NCI-H128 (cell line): ENCODE measurements around the gene PCK2.

Source experiments
- DNase-seq: peaks from one replicate; lab custom pipeline; 2025; ENCODE audit not compliant: unreplicated experiment; lab: John Stamatoyannopoulos, UW

Gene PCK2

GRCh38 chr14:24135834-24136683, 41.9 kb downstream of the PCK2 start, which contains the start of gene PSME1:
PSME1 (plus strand) TSS chr14:24136194; CDS start chr14:24136263, 69 bp downstream.
- peak; percentile 81 for DNase-seq

GRCh38 chr14:24136684-24137528, 42.8 kb downstream of the PCK2 start:
- DNase-seq, result no peak

GRCh38 chr14:24137529-24138395, 43.7 kb downstream of the PCK2 start:
- DNase-seq, result no peak

- DNase-seq, result no peak
Measured at GRCh38 chr14:24138396-24139271, 44.5 kb downstream of the PCK2 start.

DNA sequence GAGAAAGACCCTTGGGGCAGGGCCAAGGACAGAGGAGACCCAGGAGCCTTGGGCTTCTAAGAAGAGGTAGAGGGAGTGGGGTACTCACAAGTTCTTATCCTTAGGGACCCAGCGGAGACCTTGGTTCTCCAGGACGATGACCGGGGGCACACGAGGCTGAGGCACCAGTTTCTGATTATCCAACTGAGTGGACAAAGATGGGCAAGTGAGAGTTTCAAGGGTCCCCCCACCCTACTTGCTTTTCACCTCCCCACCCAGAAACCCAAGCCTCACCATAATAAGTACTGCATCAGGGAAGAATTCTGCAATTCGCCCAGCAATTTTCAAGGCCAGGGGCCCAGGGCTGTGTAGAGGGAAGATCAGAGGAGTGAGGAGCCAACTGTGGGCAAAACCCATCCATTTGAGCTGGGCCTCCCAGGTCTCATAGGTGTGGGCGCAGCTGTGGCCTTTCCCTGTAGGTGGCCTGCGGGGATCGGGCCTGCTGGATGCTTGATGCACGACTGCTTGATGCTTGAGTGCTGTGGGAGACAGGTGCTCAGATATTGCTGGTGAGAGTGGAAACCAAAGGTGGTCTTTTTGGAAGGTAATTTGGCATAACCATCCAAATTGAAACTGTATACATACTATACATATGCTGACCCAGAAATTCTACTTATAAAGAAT, 45.3 kb downstream of the PCK2 start:
- no peak for DNase-seq

DNA sequence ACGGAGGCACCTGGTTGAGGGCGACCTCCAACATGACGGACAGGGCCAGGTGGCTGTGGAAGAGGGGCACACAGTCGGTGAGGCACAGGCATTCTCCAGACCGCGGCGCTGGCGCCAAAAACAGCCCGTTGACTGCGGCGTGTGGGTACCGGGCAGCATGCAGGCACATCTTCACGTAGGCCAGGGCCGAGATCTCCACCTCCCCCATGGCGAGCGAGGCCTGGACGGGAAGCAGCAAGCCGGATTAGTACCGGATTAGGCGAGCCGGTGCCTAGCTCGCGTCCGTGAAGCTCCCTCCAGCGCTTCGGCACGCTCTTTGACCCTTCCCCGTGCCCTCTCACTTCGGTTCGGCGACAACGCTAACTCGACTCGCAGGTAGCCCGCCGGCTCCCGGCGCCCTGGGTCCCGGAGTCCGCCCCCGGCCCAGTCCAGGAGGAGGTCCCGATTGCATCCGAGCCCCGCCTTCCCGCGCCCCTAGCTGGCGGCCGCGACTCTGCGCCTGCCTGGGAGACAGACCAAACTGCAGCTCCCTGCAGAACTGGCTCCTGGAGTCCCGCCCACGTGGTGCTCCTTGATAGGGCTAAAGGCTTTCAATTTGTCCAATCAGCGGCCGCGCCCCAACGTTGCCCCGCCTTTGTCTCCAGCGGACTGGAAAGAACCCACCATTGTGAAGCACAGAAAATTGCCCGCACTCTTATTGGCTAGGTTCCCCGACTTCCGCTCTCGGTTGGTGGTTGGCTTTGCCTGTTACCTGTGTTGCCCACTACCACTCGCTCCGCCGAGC, 47.2 kb downstream of the PCK2 start, which contains the start of gene EMC9:
EMC9 (minus strand) TSS at position 495 of the 784 bp plus-strand sequence; CDS start at position 208, 287 bp downstream.
- DNase-seq, result peak; percentile 100

DNA sequence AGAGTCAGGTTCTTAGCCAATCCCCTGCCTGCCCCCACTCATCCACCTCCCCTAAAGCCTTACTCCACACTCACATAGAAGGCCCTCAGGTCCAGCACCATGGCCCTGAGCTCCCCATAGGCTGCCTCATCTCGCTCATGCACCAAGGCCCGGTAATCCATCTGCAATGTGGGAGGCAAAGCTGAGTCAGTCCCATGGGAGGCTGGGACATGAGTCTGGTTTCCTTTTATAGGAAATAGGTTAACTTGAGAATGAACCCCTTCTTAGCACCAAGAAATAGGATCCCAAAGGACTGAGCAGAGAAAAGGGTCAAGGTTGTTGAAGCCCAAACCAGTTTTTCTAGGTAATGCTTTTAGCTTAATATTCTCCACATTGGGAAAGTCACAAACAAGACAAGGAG, 49.4 kb downstream of the PCK2 start:
- DNase-seq, result no peak

GRCh38 chr14:24144451-24144850, 50.3 kb downstream of the PCK2 start:
- DNase-seq, result no peak

DNA sequence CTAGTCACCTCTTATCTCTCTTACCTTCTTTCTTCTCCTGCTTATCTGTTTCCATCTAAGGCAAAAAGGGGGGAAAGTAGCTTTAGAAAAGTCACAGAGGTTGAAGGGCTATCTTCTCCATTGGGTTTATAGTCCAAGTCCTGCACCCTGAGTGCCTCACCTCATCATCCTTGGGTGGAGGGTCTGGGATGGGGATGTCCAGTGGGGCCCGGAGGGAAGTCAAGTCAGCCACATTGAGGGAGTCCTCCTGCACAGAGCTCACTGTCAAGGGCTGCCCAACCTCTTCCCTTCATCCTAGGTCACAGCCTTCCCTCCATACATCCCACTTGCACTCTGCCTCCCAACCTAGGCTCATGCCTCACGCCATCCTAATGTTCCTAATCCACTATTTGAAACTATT, 51.1 kb downstream of the PCK2 start:
- no peak for DNase-seq

- no peak for DNase-seq
Measured at GRCh38 chr14:24145690-24146452, 51.8 kb downstream of the PCK2 start.

GRCh38 chr14:24146453-24146977, 52.4 kb downstream of the PCK2 start, which contains the start of gene PSME2:
PSME2 (minus strand) TSS chr14:24146610; CDS start chr14:24146581, 29 bp downstream.
- DNase-seq, result peak; percentile 91

DNA sequence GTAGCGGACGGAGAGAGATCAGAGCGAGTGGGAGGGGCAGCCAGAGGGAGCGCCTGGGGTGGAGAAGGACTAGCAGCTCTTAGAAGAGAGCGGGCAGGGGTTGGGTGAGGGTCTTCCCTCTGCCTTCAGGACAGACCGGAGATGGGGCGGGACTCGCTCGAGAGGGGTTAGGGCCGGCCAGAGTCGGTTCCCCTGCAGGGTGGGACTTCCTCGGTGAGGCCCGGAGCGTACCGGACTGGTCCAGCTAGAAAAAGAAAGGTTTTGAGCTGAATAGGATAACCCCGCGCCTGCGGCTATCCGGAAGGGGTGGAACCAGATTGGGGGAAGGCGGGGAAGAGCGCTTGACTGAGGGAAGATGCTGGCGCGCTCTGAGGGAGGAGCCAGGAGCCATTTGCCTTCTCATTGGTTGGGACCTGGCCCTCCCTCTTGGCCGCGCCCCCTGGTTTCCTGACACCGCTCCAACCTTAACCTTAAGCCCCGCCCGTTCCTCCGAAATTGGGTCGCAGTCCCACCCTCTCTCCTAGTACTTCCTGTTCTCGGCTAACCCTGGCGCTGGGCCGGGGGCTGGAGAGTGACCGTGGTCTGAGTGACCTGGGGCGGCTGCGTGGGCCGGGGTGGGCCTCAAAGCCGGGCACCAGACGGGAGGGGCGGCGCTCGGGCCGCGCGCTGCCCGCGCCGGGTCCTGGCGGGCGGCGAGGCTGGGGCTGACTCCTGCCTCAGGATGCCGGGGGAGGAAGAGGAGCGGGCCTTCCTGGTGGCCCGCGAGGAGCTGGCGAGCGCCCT, 53.1 kb downstream of the PCK2 start, which contains the start of gene RNF31:
RNF31 (plus strand) TSS at position 521 of the 783 bp plus-strand sequence; CDS start at position 722, 201 bp downstream.
- DNase-seq, result peak; percentile 96

DNA sequence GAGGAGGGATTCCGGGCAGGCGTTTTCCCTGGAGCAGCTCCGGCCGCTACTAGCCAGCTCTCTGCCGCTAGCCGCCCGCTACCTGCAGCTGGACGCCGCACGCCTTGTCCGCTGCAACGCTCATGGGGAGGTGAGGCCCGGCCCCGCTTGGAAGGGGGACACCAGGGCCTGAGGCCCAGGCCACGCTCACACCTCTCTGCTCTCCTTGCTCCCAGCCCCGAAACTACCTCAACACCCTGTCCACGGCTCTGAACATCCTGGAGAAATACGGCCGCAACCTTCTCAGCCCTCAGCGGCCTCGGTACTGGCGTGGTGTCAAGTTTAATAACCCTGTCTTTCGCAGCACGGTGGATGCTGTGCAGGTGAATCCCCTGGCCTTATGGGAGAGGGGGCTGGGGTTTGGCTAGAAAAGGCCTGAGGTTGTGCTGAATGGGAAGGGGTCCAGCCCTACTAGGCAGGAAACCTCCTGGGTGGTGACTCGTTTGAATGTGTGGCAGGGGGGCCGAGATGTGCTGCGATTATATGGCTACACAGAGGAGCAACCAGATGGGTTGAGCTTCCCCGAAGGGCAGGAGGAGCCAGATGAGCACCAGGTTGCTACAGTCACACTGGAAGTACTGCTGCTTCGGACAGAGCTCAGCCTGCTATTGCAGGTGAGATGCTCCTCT, 53.8 kb downstream of the PCK2 start:
- DNase-seq, result no peak

- DNase-seq, result no peak
Measured at GRCh38 chr14:24149302-24149969, 55.3 kb downstream of the PCK2 start.

DNA sequence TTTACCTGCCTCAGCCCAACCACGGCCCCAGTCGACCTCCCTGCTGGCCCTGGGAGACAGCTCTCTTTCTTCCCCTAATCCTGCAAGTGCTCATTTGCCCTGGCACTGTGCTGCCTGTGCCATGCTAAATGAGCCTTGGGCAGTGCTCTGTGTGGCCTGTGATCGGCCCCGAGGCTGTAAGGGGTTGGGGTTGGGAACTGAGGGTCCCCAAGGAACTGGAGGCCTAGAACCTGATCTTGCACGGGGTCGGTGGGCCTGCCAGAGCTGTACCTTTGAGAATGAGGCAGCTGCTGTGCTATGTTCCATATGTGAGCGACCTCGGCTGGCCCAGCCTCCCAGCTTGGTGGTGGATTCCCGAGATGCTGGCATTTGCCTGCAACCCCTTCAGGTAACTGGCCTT, 56.0 kb downstream of the PCK2 start:
- DNase-seq, result no peak
